Middle frontal gyrus (tissue), 1 donor: Measurements from ENCODE around the gene RWDD1.

Experiments
- DNase-seq: peaks from one replicate; pipeline ENCODE4 v3.0.0-alpha.2; 2015; ENCODE audit warnings: low spot score; ENCODE audit errors: extremely low spot score

Gene RWDD1, protein sequence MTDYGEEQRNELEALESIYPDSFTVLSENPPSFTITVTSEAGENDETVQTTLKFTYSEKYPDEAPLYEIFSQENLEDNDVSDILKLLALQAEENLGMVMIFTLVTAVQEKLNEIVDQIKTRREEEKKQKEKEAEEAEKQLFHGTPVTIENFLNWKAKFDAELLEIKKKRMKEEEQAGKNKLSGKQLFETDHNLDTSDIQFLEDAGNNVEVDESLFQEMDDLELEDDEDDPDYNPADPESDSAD

GRCh38 chr6:116570856-116571682 lies at the start of gene RWDD1:
Gene RWDD1, plus strand, starts transcription at chr6:116571504. Its CDS starts 79 bp downstream, at chr6:116571583.
- DNase-seq, result peak; percentile 94

DNA sequence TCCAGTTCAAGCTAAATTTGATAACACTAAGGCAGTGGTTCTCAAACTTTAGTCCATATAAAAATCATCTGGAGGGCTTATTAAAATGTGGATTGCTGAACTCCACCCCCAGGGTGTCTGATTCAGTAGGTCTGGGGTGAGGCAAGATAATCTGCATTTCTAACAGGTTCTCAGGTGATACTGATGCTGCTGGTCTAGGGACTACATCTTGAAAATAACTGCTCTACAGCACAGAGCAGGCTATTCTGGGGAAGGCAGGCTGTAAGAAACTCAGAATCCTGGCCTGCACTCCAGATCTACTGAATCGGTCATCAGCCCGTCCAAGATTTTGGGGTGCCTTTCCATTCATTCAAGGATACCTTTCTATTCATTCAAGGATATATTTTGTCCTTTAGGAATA lies 48.4 kb upstream of the RWDD1 start:
- DNase-seq, result no peak

DNA sequence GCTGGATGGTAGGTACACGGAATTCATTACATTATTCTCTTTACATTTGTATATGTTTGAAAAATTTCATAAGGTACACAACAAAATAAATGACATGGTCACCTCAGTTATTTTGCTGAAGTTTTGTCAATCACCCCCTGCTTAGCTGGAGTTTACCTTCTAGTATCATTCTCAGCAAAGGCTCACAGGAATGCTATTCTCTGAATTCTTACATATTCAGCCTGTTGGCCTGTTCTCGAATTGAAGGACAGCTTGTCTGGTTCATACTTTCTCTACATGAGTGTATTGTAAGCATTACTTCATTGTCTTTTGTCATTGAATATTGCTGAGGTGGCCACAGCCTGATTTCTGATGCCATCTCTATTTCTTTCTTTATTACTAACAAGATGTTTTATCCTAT lies 47.1 kb upstream of the RWDD1 start:
- no peak for DNase-seq

GRCh38 chr6:116528133-116528532 lies 43.2 kb upstream of the RWDD1 start:
- DNase-seq, result no peak

GRCh38 chr6:116528780-116529179 lies 42.5 kb upstream of the RWDD1 start:
- DNase-seq, result no peak

DNA sequence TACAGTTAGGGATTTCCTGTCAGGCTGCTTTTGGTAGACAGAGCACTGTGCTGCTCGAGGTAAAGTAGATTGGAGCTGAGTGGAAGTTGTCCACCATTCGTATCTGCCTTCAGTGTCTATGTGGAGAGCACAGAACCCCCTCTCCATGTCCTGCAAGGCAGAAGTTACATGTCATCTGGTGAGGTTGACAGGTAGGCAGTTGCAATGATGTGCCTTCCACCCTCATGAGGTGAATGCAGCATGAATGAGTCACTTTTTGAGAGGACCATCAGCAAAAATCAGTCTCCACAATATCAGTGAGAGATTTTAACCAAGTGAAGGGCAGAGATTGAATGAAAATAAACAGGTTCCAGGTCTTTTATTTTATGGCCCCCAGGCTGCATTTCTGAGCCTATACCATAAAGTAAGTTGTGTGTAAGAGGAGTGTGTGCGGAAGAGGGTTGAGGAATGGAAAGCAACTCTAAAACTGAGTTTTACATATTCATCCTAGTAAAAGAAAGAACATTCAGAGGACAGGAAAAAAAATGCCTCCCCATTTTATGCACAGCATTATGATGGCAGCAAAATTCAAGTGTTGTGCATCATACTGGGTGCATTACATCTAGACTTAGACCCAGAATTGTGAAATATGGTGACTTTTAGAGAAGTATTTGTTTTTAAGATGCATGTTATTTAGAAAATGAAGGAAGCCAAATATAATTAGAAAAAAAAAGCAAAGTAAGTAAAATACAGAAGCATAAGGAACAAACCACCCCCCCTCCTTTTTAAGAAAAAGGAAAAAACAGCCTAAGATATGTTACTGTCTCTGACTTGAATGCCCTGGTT lies 41.6 kb upstream of the RWDD1 start:
- no peak for DNase-seq

GRCh38 chr6:116530436-116530835 lies 40.9 kb upstream of the RWDD1 start:
- DNase-seq, result no peak

DNA sequence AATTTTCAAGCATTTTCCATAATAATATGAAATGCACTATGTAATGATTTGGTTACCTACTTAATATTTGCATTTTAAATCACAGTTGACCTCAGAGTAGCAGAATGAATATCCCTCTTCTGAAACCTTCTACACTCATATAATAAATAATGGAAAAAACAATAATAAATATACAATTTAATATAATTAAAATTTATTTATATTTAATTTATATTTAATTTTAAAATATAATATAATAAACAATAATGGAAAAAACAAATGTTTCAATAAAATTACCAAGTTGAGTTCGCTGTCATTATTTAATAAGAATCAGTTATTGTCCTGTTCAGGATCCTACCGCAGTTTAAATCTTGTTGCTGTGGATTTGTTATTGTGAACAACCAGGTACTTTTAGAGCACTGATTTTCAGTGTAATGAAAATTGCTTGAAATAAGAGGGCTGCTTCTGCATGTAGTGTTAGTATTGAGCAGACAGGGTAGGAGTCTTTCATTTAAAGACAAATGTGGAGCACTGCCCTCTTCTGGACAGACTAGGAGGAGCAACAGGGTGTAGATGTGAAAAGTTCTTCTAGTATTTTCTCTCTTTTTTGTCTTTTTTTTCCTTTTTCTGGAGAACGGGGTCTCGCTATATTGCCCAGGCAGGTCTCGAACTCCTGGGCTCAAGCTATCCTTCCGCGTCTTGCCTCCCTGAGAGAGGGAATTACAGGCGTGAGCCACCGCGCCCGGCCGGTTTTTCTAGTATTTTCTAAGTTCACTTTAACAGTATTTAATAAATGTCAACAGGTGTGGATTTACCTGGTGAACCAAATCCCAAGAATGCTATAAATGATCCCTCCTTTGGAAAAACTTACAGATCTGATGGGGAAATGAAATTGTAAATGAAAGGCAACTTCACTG lies 39.4 kb upstream of the RWDD1 start:
- peak; percentile 21 for DNase-seq

- no peak for DNase-seq
Measured at GRCh38 chr6:116533233-116533957, 37.9 kb upstream of the RWDD1 start.

DNA sequence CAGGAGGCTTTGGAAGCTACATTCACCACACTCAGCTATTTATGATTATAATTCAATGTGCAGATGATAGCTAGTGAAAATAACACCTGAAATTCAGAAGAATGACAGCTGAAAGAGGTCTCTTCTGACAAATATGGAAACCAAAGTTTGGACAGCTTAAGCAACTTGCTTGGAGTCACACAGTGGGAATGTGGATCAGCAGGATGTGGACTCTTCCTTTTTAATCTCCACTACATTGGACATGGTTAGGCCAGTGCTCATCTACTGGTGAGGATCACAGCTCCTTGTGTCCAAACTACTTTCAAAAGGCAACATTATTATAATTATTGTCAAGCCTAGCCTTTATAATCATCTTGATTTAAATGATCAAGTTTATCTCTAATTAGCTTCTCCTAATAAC lies 36.2 kb upstream of the RWDD1 start:
- no peak for DNase-seq

DNA sequence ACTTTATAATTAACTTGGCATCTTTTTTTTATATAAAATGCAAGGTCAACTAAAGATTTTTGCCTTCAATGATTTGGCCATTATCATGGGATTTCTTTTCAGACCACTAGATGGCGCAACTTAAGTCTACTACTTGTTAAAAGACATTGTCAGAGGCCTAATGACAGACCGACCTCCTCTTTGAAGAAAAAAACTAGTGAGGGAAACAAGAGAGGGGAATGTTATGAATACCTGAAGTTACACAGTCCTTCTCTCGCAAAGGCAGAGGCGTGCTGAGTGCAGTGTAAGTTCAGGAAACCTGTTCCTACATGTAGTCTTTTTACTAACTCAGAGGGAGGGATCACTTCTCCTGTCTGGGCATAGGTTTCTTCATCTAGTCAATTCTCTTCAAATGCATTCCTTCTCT lies 35.1 kb upstream of the RWDD1 start:
- DNase-seq, result no peak

DNA sequence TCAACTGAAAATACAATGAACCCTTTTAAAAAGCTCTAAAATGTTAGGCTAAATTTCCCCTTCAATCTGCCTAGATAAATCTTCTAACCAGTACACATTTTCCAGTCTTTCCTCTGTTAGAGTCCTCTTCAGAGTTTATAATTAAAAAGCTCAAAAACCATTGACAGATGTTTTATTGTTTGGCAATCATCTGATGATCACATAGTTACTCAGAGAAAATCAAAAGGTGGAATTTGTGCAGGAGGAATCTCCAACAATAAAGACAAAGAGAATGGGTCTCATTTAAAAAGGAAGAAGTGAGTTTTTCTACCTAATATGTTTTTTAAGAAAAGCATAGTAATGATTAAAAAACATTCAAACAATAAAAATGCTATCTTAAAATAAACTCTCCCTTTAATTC lies 28.9 kb upstream of the RWDD1 start:
- no peak for DNase-seq

DNA sequence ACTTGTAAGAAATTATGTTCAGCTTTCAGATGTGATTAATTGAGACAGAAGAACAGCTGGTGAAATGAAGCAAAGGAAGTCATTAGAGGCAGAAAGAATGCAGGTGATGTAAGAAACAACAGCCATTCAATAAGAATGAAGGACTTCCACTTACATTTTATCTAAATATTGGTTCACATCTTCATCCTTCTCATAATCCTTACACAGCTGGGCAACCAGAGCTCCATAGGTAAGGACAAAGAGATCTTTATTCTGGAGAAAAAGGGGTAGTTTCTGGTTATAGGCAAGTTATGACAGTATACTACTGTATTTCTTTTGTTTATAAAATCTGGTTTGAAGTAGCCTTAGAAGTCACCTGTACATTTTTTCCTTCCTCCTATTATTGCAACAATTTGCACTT lies 28.2 kb upstream of the RWDD1 start:
- DNase-seq, result no peak

DNA sequence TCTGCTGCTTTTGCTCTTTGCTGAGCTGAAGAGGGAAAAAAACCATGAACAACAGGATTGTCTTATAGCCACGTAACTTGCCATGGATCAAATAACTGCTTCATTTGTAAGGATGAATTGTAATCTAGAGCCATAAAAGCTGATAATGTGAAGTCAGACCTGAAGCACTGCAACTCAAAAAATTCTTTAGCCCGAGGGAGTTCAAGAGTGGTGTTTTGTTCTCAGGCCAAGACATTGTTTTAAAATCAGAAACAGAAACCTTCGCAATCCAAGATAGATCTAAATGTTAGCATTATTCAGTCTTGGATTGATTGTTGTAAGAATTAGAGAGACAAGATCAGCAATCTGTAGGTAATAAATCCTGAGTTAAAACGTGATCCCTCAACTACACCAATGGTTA lies 25.7 kb upstream of the RWDD1 start, which contains the start of gene TRAPPC3L:
TRAPPC3L (minus strand) TSS at position 34 of the 400 bp plus-strand sequence. CDS start 170 bp downstream, outside the sequence.
- DNase-seq, result no peak

GRCh38 chr6:116547358-116547757 lies 23.9 kb upstream of the RWDD1 start:
- DNase-seq, result no peak

- DNase-seq, result no peak
Measured at GRCh38 chr6:116550796-116551195, 20.5 kb upstream of the RWDD1 start.

DNA sequence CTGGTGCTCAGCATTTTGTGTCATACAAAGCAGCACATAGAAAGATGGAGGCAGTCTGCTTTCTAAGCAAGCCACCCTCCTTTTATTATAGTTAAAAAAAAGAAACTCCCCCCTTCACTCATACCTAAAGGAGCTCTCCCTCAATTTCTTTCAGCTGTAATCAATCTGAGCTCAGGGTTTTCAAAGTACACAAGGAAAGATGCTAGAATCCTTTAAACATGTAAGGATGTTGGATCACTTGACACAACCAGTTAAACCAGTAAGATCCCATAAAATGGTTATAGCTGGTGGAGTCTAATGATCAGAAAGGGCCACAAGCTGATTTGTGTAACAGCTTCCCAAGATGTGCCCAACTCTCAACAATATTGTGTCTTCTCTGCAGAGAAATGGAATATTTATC lies 17.9 kb upstream of the RWDD1 start, which contains the start of gene CALHM4:
CALHM4 (plus strand) TSS at position 301 of the 400 bp plus-strand sequence; CDS start at position 344, 43 bp downstream.
- DNase-seq, result no peak

- DNase-seq, result no peak
Measured at GRCh38 chr6:116556065-116556464, 15.2 kb upstream of the RWDD1 start.

- no peak for DNase-seq
Measured at GRCh38 chr6:116556814-116557415, 14.4 kb upstream of the RWDD1 start.

- no peak for DNase-seq
Measured at GRCh38 chr6:116557893-116558292, 13.4 kb upstream of the RWDD1 start.
